Activated naive CD8-positive, alpha-beta T cell treated with anti-CD3 and anti-CD28 coated beads, Interleukin-2, amount 10 ng/mL, durations not matched to agents 7 days and 5 days (primary cell): ENCODE results near the gene MOB3B. TPM values are rescaled to one million over a fixed set of nuclear protein-coding genes. Genes with fewer than 3 reads are reported as not detected.

ENCODE experiments used
- ATAC-seq: fragments of 150-1000 bp; cut with Tn5 transposase; one replicate; pipeline ENCODE4 v1.10.0; 2021; ENCODE audit warnings: low read depth, moderate library complexity
- POLR2A ChIA-PET: fragments of 350-600 bp; sonication (Branson Sonifier 250); formaldehyde crosslinking; loops from one replicate; lab custom pipeline; 2021; ENCODE audit warnings: antibody characterized with exemption; lab: Charles Lee
- DNase-seq: peaks from one replicate; pipeline ENCODE4 v3.0.0; 2021
- H3K27ac Mint-ChIP-seq: one replicate; pipeline ENCODE4 v1.8.0; 2022; ENCODE audit warnings: mild to moderate bottlenecking, mixed read lengths
- H3K27me3 Mint-ChIP-seq: one replicate; pipeline ENCODE4 v1.8.0; 2022; ENCODE audit warnings: mild to moderate bottlenecking, moderate library complexity, mixed read lengths
- H3K36me3 Mint-ChIP-seq: one replicate; pipeline ENCODE4 v1.8.0; 2021; ENCODE audit warnings: mild to moderate bottlenecking, mixed read lengths
- H3K4me1 Mint-ChIP-seq: one replicate; pipeline ENCODE4 v1.8.0; 2021; ENCODE audit warnings: mixed read lengths
- H3K4me3 Mint-ChIP-seq: one replicate; pipeline ENCODE4 v1.8.0; 2022; ENCODE audit warnings: mild to moderate bottlenecking, moderate library complexity, mixed read lengths
- H3K9me3 Mint-ChIP-seq: one replicate; pipeline ENCODE4 v1.8.0; 2021; ENCODE audit warnings: mixed read lengths
- total RNA-seq, 2 experiments: library from RNA; stranded (reverse); gene quantifications; one replicate each; pipeline ENCODE4 v1.2.3, GENCODE V29; 2021

MOB3B gene
- total RNA-seq, 2 experiments from 2014 or later, result 3.2 to 3.6 TPM

GRCh38 chr9:27402626-27403025, 127.0 kb downstream of the MOB3B start:
- Mint-ChIP-seq H3K4me3 (no peak overlapping the region), H3K27ac (no peak overlapping the region), H3K36me3 (peaks cover 10% of the 10 kb centered on the region), H3K27me3 (peaks cover 5% of the 10 kb centered on the region), H3K9me3 (peaks cover 1% of the 10 kb centered on the region), H3K4me1 (peaks cover 6% of the 10 kb centered on the region)
- ATAC-seq (no peak), DNase-seq (no peak)
- POLR2A ChIA-PET, result no interaction called here

DNA sequence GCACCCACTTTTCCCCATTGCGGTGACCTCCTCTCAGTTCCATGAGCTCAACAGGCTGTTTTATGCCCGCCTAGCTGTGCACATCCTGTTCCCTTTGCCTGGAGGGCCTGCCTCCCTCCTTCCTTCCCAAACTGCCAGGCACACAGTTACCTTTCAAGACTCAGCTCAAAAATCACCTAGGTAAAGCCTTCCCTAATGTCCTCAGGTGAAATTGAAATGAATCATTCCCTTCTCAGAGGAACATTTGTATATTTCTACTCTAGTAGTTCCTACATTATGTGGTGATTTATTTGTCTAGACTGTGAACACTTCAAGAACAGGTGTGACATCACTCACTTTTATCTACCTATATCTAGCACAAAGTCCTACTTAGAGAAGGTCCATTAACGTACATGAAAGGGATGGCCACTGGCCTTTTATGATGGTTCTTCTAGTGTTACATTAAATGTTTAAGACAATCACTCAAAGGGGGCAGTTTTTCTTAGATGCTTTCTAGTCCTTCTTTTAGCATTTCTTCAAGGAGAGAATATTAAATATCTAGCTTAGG, 129.2 kb downstream of the MOB3B start:
- peaks cover 7% of the 10 kb centered on the region for H3K36me3 Mint-ChIP-seq
- H3K27ac Mint-ChIP-seq, result no peak overlapping the region
- H3K4me1 Mint-ChIP-seq, result peaks cover 4% of the 10 kb centered on the region
- H3K9me3 Mint-ChIP-seq, result peaks cover 3% of the 10 kb centered on the region
- no peak for ATAC-seq
- POLR2A ChIA-PET, result no interaction called here
- peaks cover 5% of the 10 kb centered on the region for H3K27me3 Mint-ChIP-seq
- no peak overlapping the region for H3K4me3 Mint-ChIP-seq
- no peak for DNase-seq

GRCh38 chr9:27398982-27399653, 130.5 kb downstream of the MOB3B start:
- Mint-ChIP-seq H3K27me3 (peaks cover 5% of the 10 kb centered on the region), H3K27ac (no peak overlapping the region), H3K9me3 (peaks cover 3% of the 10 kb centered on the region), H3K4me1 (peaks cover 4% of the 10 kb centered on the region), H3K4me3 (no peak overlapping the region), H3K36me3 (peaks cover 6% of the 10 kb centered on the region)
- ATAC-seq (no peak), DNase-seq (no peak)
- POLR2A ChIA-PET, result no interaction called here

DNA sequence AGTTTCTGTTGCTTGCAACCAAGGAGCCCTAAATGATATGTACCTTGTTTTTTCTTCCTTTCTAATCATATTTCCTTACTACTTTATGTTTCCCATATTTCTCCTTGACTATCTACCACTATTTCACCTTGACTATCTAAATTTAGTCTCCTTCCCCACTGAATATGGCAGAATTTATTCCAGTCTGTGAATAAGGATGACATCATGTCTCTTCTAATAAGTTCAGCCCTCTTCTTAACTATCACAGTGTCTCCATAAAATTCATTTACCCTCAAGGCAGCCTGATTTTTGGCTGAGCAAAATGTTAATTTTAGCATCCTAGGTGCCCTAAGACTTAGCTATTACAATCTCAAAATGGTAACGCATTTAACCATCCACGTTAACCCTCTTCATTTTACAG, 133.1 kb downstream of the MOB3B start:
- peaks cover 4% of the 10 kb centered on the region for H3K4me1 Mint-ChIP-seq
- H3K4me3 Mint-ChIP-seq, result no peak overlapping the region
- H3K36me3 Mint-ChIP-seq, result peaks cover 8% of the 10 kb centered on the region
- POLR2A ChIA-PET, result no interaction called here
- peaks cover 3% of the 10 kb centered on the region for H3K9me3 Mint-ChIP-seq
- DNase-seq (no peak), ATAC-seq (no peak)
- peaks cover 2% of the 10 kb centered on the region for H3K27me3 Mint-ChIP-seq
- H3K27ac Mint-ChIP-seq, result no peak overlapping the region

GRCh38 chr9:27395484-27395921, 134.1 kb downstream of the MOB3B start:
- peaks cover 6% of the 10 kb centered on the region for H3K4me1 Mint-ChIP-seq
- no peak for DNase-seq
- H3K27ac Mint-ChIP-seq, result no peak overlapping the region
- H3K36me3 Mint-ChIP-seq, result peaks cover 8% of the 10 kb centered on the region
- POLR2A ChIA-PET, result no interaction called here
- H3K27me3 Mint-ChIP-seq, result peaks cover 2% of the 10 kb centered on the region
- peaks cover 3% of the 10 kb centered on the region for H3K9me3 Mint-ChIP-seq
- ATAC-seq, result no peak
- H3K4me3 Mint-ChIP-seq, result no peak overlapping the region

DNA sequence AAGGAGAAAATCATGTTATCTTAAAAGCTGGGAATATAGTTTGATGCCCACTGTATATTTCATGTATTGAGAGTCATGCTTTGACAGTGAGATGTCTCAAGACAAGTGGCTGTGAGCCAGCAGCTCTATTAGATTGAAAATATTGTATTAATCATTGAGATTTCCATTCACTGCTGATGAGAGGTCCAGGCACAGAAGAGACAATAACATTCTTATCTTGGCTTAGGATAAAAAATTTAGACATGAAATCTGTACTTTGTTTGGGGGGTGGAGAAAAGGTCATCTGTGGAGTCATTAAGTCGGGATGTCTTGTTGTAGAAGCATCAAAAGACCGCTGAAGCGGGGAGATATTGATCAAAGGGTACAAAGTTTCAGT, 134.8 kb downstream of the MOB3B start:
- no peak overlapping the region for H3K27ac Mint-ChIP-seq
- POLR2A ChIA-PET, result no interaction called here

GRCh38 chr9:27394154-27394825, 135.3 kb downstream of the MOB3B start:
- peaks cover 9% of the 10 kb centered on the region for H3K36me3 Mint-ChIP-seq
- H3K27me3 Mint-ChIP-seq, result no peaks in the 10 kb centered on the region
- H3K27ac Mint-ChIP-seq, result no peak overlapping the region
- peaks cover 2% of the 10 kb centered on the region for H3K4me1 Mint-ChIP-seq
- POLR2A ChIA-PET, result no interaction called here
- H3K4me3 Mint-ChIP-seq, result no peak overlapping the region
- peaks cover 3% of the 10 kb centered on the region for H3K9me3 Mint-ChIP-seq
- ATAC-seq, result no peak
- no peak for DNase-seq

More for the DNA sequence above, 134.8 kb downstream of the MOB3B start:
- DNase-seq (no peak), ATAC-seq (no peak)
- Mint-ChIP-seq H3K4me1 (peaks cover 2% of the 10 kb centered on the region), H3K9me3 (peaks cover 3% of the 10 kb centered on the region), H3K36me3 (peaks cover 8% of the 10 kb centered on the region), H3K27me3 (peaks cover under 1% of the 10 kb centered on the region), H3K4me3 (no peak overlapping the region)

GRCh38 chr9:27393054-27393846, 136.4 kb downstream of the MOB3B start:
- POLR2A ChIA-PET, result no interaction called here
- Mint-ChIP-seq H3K36me3 (peaks cover 13% of the 10 kb centered on the region), H3K9me3 (peaks cover 3% of the 10 kb centered on the region), H3K4me3 (no peak overlapping the region), H3K27me3 (peaks cover 2% of the 10 kb centered on the region), H3K4me1 (peaks cover 2% of the 10 kb centered on the region), H3K27ac (no peak overlapping the region)
- no peak for DNase-seq
- ATAC-seq, result no peak

GRCh38 chr9:27392451-27392850, 137.2 kb downstream of the MOB3B start:
- H3K9me3 Mint-ChIP-seq, result peaks cover 3% of the 10 kb centered on the region
- DNase-seq (no peak), ATAC-seq (no peak)
- H3K4me3 Mint-ChIP-seq, result no peak overlapping the region
- peaks cover 12% of the 10 kb centered on the region for H3K36me3 Mint-ChIP-seq
- no peak overlapping the region for H3K27ac Mint-ChIP-seq
- peaks cover 2% of the 10 kb centered on the region for H3K27me3 Mint-ChIP-seq
- peaks cover 2% of the 10 kb centered on the region for H3K4me1 Mint-ChIP-seq
- POLR2A ChIA-PET, result no interaction called here

DNA sequence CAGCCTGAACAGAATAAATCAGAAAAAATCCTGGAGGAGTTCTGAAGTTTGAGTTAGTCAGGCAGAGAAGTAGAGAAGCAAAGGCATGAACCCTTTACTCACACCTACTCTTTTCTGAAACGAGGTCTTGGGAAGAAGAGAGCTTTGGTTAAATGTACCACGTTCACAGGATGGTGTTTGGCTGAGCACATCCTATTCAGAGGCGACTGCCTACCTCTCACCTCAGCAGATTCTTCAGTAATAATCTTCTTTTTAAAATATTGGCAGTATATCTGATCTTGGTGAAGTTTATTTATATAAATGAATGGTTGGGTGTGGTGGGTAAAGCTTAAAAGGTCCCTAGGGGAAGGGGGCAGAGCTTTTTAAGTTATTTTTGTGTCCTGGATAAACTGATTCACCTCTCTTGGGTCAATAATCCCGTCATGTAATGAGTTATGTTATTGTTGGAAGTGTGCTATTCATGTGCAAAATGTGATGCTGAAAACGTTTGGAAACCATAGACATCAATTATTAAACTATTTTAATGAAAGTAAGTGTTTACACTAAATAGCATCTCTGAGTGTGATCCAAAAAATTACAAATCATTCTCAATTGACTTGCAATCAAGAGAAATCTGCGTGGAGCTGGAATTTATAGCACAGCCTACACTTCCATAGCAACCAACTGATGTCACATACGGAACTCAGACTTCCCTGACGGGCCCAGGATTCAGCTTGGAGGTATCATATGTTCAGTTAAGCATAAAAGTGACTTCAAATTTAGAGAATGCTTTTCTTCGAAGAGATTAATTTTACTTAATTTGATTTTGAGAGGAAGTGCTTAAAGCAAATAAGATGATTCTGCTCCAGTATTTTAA, 138.3 kb downstream of the MOB3B start:
- Mint-ChIP-seq H3K4me1 (peaks cover 2% of the 10 kb centered on the region), H3K4me3 (no peak overlapping the region), H3K9me3 (no peaks in the 10 kb centered on the region), H3K27ac (no peak overlapping the region), H3K27me3 (peaks cover 2% of the 10 kb centered on the region), H3K36me3 (peaks cover 7% of the 10 kb centered on the region)
- ATAC-seq (peak; percentile 36), DNase-seq (no peak)
- POLR2A ChIA-PET, result no interaction called here

GRCh38 chr9:27388150-27388549, 141.5 kb downstream of the MOB3B start:
- Mint-ChIP-seq H3K27me3 (peaks cover 3% of the 10 kb centered on the region), H3K9me3 (no peaks in the 10 kb centered on the region), H3K4me1 (peaks cover 8% of the 10 kb centered on the region), H3K27ac (no peak overlapping the region), H3K36me3 (peaks cover 7% of the 10 kb centered on the region), H3K4me3 (no peak overlapping the region)
- POLR2A ChIA-PET, result no interaction called here
- ATAC-seq (no peak), DNase-seq (no peak)

GRCh38 chr9:27387722-27388121, 141.9 kb downstream of the MOB3B start:
- DNase-seq, result no peak
- H3K36me3 Mint-ChIP-seq, result peaks cover 6% of the 10 kb centered on the region
- ATAC-seq, result no peak
- no peak overlapping the region for H3K27ac Mint-ChIP-seq
- H3K4me1 Mint-ChIP-seq, result peaks cover 8% of the 10 kb centered on the region
- no peaks in the 10 kb centered on the region for H3K9me3 Mint-ChIP-seq
- H3K27me3 Mint-ChIP-seq, result peaks cover 3% of the 10 kb centered on the region
- no peak overlapping the region for H3K4me3 Mint-ChIP-seq
- POLR2A ChIA-PET, result interaction anchor here (1.0 kb wide), 1 partner anchor 9 kb away, joined by 3 read pairs; no protein-coding TSS in a partner anchor
